NCI-H2029 (cell line): ENCODE data around the gene MVB12B.

ENCODE experiments used
- DNase-seq: peaks from one replicate; lab custom pipeline; 2025; lab: John Stamatoyannopoulos, UW

Gene MVB12B

GRCh38 chr9:126386088-126386487, 59.5 kb downstream of the MVB12B start:
- DNase-seq, result no peak

- DNase-seq, result no peak
Observed at GRCh38 chr9:126386776-126387175, 60.1 kb downstream of the MVB12B start.

GRCh38 chr9:126388964-126389708, 62.5 kb downstream of the MVB12B start:
- peak; percentile 23 for DNase-seq

GRCh38 chr9:126389992-126390391, 63.4 kb downstream of the MVB12B start:
- DNase-seq, result peak; percentile 35

- no peak for DNase-seq
Observed at GRCh38 chr9:126390923-126391322, 64.3 kb downstream of the MVB12B start.

GRCh38 chr9:126391713-126392661, 65.4 kb downstream of the MVB12B start:
- no peak for DNase-seq

GRCh38 chr9:126392662-126393371, 66.2 kb downstream of the MVB12B start:
- DNase-seq, result no peak

- no peak for DNase-seq
Observed at GRCh38 chr9:126393876-126394275, 67.2 kb downstream of the MVB12B start.

- DNase-seq, result no peak
Observed at GRCh38 chr9:126394802-126395201, 68.2 kb downstream of the MVB12B start.

GRCh38 chr9:126395439-126396212, 69.0 kb downstream of the MVB12B start:
- DNase-seq, result no peak

GRCh38 chr9:126397056-126397455, 70.4 kb downstream of the MVB12B start:
- DNase-seq, result no peak

- no peak for DNase-seq
Observed at GRCh38 chr9:126398403-126399058, 71.9 kb downstream of the MVB12B start.

- DNase-seq, result no peak
Observed at GRCh38 chr9:126399251-126399650, 72.6 kb downstream of the MVB12B start.

GRCh38 chr9:126399789-126400188, 73.2 kb downstream of the MVB12B start:
- DNase-seq, result no peak

GRCh38 chr9:126400571-126400970, 73.9 kb downstream of the MVB12B start:
- DNase-seq, result no peak

- DNase-seq, result no peak
Observed at GRCh38 chr9:126401107-126401506, 74.5 kb downstream of the MVB12B start.

GRCh38 chr9:126401581-126401980, 75.0 kb downstream of the MVB12B start:
- no peak for DNase-seq

- no peak for DNase-seq
Observed at GRCh38 chr9:126403397-126403796, 76.8 kb downstream of the MVB12B start.

- DNase-seq, result no peak
Observed at GRCh38 chr9:126404459-126404858, 77.8 kb downstream of the MVB12B start.

- DNase-seq, result no peak
Observed at GRCh38 chr9:126406075-126406667, 79.5 kb downstream of the MVB12B start.
